ENCODE results near the gene ABCC6. TPM values are rescaled to one million over a fixed set of nuclear protein-coding genes. Genes with fewer than 3 reads are reported as not detected.

ABCC6 gene
- total RNA-seq, 1 experiment from 2014 or later = 44.6 TPM

DNA sequence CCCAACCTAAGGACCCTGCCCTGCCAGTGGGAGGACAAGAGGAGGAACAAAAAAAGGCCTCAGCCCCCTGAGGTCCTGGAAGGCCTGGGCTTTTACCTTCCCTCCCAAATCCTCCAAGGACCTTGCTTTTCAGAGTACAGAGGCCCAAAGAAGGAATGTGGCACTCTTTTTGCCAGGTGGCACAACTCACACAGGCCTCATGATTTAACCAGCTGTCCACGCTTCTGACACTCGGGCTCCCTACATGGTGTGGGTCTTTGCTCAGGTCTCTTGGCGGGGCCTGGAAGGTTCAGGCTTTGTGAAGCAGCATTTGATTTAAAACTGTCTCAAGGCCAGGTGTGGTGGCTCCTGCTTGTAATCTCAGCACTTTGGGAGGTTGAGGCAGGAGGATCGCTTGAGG, 120.6 kb downstream of the ABCC6 start:
- no peak for DNase-seq
- Mint-ChIP-seq H3K9me3 (ENCODE audit: unreplicated experiment) (no peaks in the 10 kb centered on the region), H3K27me3 (ENCODE audit: insufficient read depth, unreplicated experiment) (no peaks in the 10 kb centered on the region), H3K4me1 (ENCODE audit: low read depth, unreplicated experiment) (no peaks in the 10 kb centered on the region), H3K36me3 (ENCODE audit: insufficient read depth, unreplicated experiment) (peaks cover 41% of the 10 kb centered on the region), H3K27ac (ENCODE audit: unreplicated experiment) (no peak overlapping the region), H3K4me3 (ENCODE audit: unreplicated experiment) (no peak overlapping the region)
- H3K27me3 ChIP-seq (replicated peaks; ENCODE audit: control insufficient read depth, insufficient read depth, low read length) = no peaks in the 10 kb centered on the region
- TF ChIP-seq, protein P1, sequence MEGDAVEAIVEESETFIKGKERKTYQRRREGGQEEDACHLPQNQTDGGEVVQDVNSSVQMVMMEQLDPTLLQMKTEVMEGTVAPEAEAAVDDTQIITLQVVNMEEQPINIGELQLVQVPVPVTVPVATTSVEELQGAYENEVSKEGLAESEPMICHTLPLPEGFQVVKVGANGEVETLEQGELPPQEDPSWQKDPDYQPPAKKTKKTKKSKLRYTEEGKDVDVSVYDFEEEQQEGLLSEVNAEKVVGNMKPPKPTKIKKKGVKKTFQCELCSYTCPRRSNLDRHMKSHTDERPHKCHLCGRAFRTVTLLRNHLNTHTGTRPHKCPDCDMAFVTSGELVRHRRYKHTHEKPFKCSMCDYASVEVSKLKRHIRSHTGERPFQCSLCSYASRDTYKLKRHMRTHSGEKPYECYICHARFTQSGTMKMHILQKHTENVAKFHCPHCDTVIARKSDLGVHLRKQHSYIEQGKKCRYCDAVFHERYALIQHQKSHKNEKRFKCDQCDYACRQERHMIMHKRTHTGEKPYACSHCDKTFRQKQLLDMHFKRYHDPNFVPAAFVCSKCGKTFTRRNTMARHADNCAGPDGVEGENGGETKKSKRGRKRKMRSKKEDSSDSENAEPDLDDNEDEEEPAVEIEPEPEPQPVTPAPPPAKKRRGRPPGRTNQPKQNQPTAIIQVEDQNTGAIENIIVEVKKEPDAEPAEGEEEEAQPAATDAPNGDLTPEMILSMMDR (IDR thresholded peaks at IDR 0.05; ENCODE audit: insufficient read depth in 1 of 2, low read depth in 1 of 2, low read length in 1 of 2, severe bottlenecking in 1 of 2, unreplicated experiment in 1 of 2) = no peak
- ChIA-PET POLR2A (no interaction called here), CTCF (no interaction called here)
- intact Hi-C loops (cut with micrococcal nuclease; ENCODE audit: unreplicated experiment) = no loop called here
- no peaks in the 10 kb centered on the region for H3K9me3 ChIP-seq
- H3K4me1 ChIP-seq = no peaks in the 10 kb centered on the region
- BruUV-seq (replicated peaks) = no TSS peak
- H3K36me3 ChIP-seq (ENCODE audit: control insufficient read depth, insufficient read depth, low read length) = no peaks in the 10 kb centered on the region
- H3K4me3 ChIP-seq (ENCODE audit: low read depth, low read length) = no peak overlapping the region

GRCh38 chr16:16101585-16101984, 121.7 kb downstream of the ABCC6 start:
- TF ChIP-seq, protein P1 (IDR thresholded peaks at IDR 0.05; ENCODE audit: insufficient read depth in 1 of 2, low read depth in 1 of 2, low read length in 1 of 2, severe bottlenecking in 1 of 2, unreplicated experiment in 1 of 2) = no peak
- Histone ChIP-seq H3K36me3 (ENCODE audit: control insufficient read depth, insufficient read depth, low read length) (no peaks in the 10 kb centered on the region), H3K4me1 (no peaks in the 10 kb centered on the region), H3K27me3 (replicated peaks; ENCODE audit: control insufficient read depth, insufficient read depth, low read length) (no peaks in the 10 kb centered on the region), H3K4me3 (ENCODE audit: low read depth, low read length) (no peak overlapping the region), H3K9me3 (no peaks in the 10 kb centered on the region)
- CTCF ChIA-PET = no interaction called here
- BruUV-seq (replicated peaks) = no TSS peak
- DNase-seq = no peak
- Mint-ChIP-seq H3K4me3 (ENCODE audit: unreplicated experiment) (no peak overlapping the region), H3K4me1 (ENCODE audit: low read depth, unreplicated experiment) (no peaks in the 10 kb centered on the region), H3K9me3 (ENCODE audit: unreplicated experiment) (no peaks in the 10 kb centered on the region), H3K27ac (ENCODE audit: unreplicated experiment) (no peak overlapping the region), H3K36me3 (ENCODE audit: insufficient read depth, unreplicated experiment) (peaks cover 46% of the 10 kb centered on the region), H3K27me3 (ENCODE audit: insufficient read depth, unreplicated experiment) (no peaks in the 10 kb centered on the region)
- POLR2A ChIA-PET = no interaction called here
- intact Hi-C loops (cut with micrococcal nuclease; ENCODE audit: unreplicated experiment) = no loop called here

DNA sequence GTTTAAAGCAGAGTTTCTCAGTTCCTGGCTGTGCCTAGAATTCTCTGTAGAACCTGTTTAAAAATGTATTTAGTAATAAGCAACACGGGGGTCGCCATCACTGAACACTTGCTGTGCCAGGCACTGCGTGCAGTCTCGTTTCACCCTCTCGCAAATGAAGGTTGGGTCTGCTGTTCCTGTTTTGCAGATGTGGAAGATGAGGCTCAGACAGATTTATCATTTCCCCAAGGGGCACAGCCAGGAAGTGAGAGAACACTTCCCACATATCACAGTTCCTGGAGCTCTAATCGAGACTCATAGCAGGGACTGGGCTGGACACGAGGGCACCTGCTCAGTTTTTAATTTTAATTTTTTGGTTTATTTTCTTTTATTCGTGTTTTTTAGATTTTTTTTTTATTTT, 122.7 kb downstream of the ABCC6 start:
- H3K4me3 Mint-ChIP-seq (ENCODE audit: unreplicated experiment) = no peak overlapping the region
- BruUV-seq (replicated peaks) = no TSS peak
- POLR2A ChIA-PET = no interaction called here
- Histone ChIP-seq H3K9me3 (no peaks in the 10 kb centered on the region), H3K36me3 (ENCODE audit: control insufficient read depth, insufficient read depth, low read length) (no peaks in the 10 kb centered on the region), H3K4me1 (no peaks in the 10 kb centered on the region), H3K4me3 (ENCODE audit: low read depth, low read length) (no peak overlapping the region), H3K27me3 (replicated peaks; ENCODE audit: control insufficient read depth, insufficient read depth, low read length) (no peaks in the 10 kb centered on the region)
- H3K36me3 Mint-ChIP-seq (ENCODE audit: insufficient read depth, unreplicated experiment) = peaks cover 44% of the 10 kb centered on the region
- no peak for DNase-seq
- CTCF ChIA-PET = no interaction called here
- TF ChIP-seq, protein P1 (IDR thresholded peaks at IDR 0.05; ENCODE audit: insufficient read depth in 1 of 2, low read depth in 1 of 2, low read length in 1 of 2, severe bottlenecking in 1 of 2, unreplicated experiment in 1 of 2) = no peak
- no peaks in the 10 kb centered on the region for H3K4me1 Mint-ChIP-seq (ENCODE audit: low read depth, unreplicated experiment)
- intact Hi-C loops (cut with micrococcal nuclease; ENCODE audit: unreplicated experiment) = no loop called here
- no peaks in the 10 kb centered on the region for H3K9me3 Mint-ChIP-seq (ENCODE audit: unreplicated experiment)
- no peaks in the 10 kb centered on the region for H3K27me3 Mint-ChIP-seq (ENCODE audit: insufficient read depth, unreplicated experiment)
- no peak overlapping the region for H3K27ac Mint-ChIP-seq (ENCODE audit: unreplicated experiment)

Measured in Caco-2 (cell line).